ENCODE data around the gene FERMT3. TPM values are rescaled to one million over a fixed set of nuclear protein-coding genes. Genes with fewer than 3 reads are reported as not detected.

FERMT3 gene
- total and polyA plus RNA-seq, 4 donors, result 3.4 to 47.2 (median 9.7) TPM

DNA sequence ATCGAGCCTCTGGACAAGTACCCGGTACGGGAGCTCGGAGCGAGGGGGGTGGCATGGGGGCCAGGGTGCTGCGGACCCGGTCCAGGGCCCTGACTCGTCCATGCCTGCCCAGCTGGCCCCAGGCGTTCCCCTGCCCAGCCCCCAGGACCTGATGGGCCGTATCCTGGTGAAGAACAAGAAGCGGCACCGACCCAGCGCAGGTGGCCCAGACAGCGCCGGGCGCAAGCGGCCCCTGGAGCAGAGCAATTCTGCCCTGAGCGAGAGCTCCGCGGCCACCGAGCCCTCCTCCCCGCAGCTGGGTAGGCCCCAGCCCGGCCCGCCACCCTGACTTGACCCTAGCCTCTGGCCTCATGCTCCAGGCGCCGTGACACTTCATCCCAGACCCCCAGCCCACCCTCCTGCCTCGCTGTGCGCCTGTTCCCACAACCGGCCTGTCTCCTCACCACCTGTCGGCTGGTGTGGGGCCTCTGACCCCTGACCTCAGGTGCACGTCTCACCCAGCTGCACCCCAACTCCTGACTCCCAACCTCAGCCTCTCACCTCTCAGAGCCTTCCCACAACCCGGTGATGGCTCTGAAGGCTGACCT is 52.5 kb downstream of the FERMT3 start:
- Histone ChIP-seq H3K27me3 (ENCODE audit: control insufficient read depth in 4 of 4, insufficient read depth in 4 of 4, low read length in 3 of 4) (no peaks in the 10 kb centered on the region), H3K36me3 (ENCODE audit: control insufficient read depth in 4 of 4, insufficient read depth in 3 of 4, low read depth in 1 of 4, low read length in 3 of 4) (peaks cover 0 to 14% (median 4%) of the 10 kb centered on the region in 4 donors), H3K9ac (ENCODE audit: low read depth in 1 of 2, low read length in 2 of 2) (no peak overlapping the region), H3K9me3 (ENCODE audit: control insufficient read depth in 4 of 4, low read length in 3 of 4) (no peaks in the 10 kb centered on the region), H3K4me1 (ENCODE audit: control insufficient read depth in 4 of 4, insufficient read depth in 4 of 4, low read length in 3 of 4) (no peaks in the 10 kb centered on the region), H3K4me3 (ENCODE audit: low read depth in 1 of 3, low read length in 3 of 3) (no peak overlapping the region), H3K27ac (ENCODE audit: low read depth in 1 of 2, low read length in 2 of 2) (no peak overlapping the region)
- TF ChIP-seq, protein P1, sequence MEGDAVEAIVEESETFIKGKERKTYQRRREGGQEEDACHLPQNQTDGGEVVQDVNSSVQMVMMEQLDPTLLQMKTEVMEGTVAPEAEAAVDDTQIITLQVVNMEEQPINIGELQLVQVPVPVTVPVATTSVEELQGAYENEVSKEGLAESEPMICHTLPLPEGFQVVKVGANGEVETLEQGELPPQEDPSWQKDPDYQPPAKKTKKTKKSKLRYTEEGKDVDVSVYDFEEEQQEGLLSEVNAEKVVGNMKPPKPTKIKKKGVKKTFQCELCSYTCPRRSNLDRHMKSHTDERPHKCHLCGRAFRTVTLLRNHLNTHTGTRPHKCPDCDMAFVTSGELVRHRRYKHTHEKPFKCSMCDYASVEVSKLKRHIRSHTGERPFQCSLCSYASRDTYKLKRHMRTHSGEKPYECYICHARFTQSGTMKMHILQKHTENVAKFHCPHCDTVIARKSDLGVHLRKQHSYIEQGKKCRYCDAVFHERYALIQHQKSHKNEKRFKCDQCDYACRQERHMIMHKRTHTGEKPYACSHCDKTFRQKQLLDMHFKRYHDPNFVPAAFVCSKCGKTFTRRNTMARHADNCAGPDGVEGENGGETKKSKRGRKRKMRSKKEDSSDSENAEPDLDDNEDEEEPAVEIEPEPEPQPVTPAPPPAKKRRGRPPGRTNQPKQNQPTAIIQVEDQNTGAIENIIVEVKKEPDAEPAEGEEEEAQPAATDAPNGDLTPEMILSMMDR (IDR thresholded peaks at IDR 0.05; ENCODE audit: low read depth, low read length, missing input control), result no peak
- TF ChIP-seq, protein P2, sequence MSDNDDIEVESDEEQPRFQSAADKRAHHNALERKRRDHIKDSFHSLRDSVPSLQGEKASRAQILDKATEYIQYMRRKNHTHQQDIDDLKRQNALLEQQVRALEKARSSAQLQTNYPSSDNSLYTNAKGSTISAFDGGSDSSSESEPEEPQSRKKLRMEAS (IDR thresholded peaks at IDR 0.05), result no peak
- TF ChIP-seq, protein P3, sequence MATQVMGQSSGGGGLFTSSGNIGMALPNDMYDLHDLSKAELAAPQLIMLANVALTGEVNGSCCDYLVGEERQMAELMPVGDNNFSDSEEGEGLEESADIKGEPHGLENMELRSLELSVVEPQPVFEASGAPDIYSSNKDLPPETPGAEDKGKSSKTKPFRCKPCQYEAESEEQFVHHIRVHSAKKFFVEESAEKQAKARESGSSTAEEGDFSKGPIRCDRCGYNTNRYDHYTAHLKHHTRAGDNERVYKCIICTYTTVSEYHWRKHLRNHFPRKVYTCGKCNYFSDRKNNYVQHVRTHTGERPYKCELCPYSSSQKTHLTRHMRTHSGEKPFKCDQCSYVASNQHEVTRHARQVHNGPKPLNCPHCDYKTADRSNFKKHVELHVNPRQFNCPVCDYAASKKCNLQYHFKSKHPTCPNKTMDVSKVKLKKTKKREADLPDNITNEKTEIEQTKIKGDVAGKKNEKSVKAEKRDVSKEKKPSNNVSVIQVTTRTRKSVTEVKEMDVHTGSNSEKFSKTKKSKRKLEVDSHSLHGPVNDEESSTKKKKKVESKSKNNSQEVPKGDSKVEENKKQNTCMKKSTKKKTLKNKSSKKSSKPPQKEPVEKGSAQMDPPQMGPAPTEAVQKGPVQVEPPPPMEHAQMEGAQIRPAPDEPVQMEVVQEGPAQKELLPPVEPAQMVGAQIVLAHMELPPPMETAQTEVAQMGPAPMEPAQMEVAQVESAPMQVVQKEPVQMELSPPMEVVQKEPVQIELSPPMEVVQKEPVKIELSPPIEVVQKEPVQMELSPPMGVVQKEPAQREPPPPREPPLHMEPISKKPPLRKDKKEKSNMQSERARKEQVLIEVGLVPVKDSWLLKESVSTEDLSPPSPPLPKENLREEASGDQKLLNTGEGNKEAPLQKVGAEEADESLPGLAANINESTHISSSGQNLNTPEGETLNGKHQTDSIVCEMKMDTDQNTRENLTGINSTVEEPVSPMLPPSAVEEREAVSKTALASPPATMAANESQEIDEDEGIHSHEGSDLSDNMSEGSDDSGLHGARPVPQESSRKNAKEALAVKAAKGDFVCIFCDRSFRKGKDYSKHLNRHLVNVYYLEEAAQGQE (IDR thresholded peaks at IDR 0.05), result no peak
- no peak for TF ChIP-seq YY1 (IDR thresholded peaks at IDR 0.05)
- no peak for TF ChIP-seq GABPA (IDR thresholded peaks at IDR 0.05 in 1 of 2, conservative IDR thresholded peaks at IDR 0.05 in 1 of 2)
- no peak for TF ChIP-seq TAF1 (conservative IDR thresholded peaks at IDR 0.05)
- TF ChIP-seq HNF4A (conservative IDR thresholded peaks at IDR 0.05), result no peak
- no peak for TF ChIP-seq FOXA2 (IDR thresholded peaks at IDR 0.05)
- TF ChIP-seq JUND (IDR thresholded peaks at IDR 0.05), result no peak
- TF ChIP-seq SP1 (IDR thresholded peaks at IDR 0.05), result no peak
- TF ChIP-seq ATF3 (IDR thresholded peaks at IDR 0.05), result no peak
- TF ChIP-seq NR2F2 (IDR thresholded peaks at IDR 0.05), result no peak
- TF ChIP-seq, protein P4, sequence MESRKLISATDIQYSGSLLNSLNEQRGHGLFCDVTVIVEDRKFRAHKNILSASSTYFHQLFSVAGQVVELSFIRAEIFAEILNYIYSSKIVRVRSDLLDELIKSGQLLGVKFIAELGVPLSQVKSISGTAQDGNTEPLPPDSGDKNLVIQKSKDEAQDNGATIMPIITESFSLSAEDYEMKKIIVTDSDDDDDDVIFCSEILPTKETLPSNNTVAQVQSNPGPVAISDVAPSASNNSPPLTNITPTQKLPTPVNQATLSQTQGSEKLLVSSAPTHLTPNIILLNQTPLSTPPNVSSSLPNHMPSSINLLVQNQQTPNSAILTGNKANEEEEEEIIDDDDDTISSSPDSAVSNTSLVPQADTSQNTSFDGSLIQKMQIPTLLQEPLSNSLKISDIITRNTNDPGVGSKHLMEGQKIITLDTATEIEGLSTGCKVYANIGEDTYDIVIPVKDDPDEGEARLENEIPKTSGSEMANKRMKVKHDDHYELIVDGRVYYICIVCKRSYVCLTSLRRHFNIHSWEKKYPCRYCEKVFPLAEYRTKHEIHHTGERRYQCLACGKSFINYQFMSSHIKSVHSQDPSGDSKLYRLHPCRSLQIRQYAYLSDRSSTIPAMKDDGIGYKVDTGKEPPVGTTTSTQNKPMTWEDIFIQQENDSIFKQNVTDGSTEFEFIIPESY (IDR thresholded peaks at IDR 0.05), result no peak
- TF ChIP-seq RAD21 (IDR thresholded peaks at IDR 0.05), result no peak
- TF ChIP-seq FOXA1 (IDR thresholded peaks at IDR 0.05), result no peak
- TF ChIP-seq RXRA (IDR thresholded peaks at IDR 0.05), result no peak
- WGBS, result 93% methylated on average over 32 of the region's 32 CpGs
- DNase-seq (ENCODE audit: low spot score), result no peak
